Endothelial cell of umbilical vein (primary cell): ENCODE data around the gene MFSD1. TPM values are rescaled to one million over a fixed set of nuclear protein-coding genes. Genes with fewer than 3 reads are reported as not detected.

Source experiments
- BruUV-seq: library from RNA; stranded (reverse); fragments of 400-500 nt; replicated peaks from 2 replicates; lab custom pipeline; 2021; lab: Mats Ljungman, UMichigan
- CTCF ChIA-PET: fragments of 300-600, 350-600 bp; sonication (Branson Sonifier 250); formaldehyde crosslinking; loops from one replicate; lab custom pipeline; 2021; ENCODE audit warnings: antibody characterized with exemption, inconsistent platforms; lab: Charles Lee
- POLR2A ChIA-PET: fragments of 300-600, 350-600 bp; sonication (Branson Sonifier 250); formaldehyde crosslinking; loops from one replicate; lab custom pipeline; 2021; ENCODE audit warnings: antibody characterized with exemption, inconsistent platforms; lab: Charles Lee
- DNase-seq: peaks from one replicate; pipeline ENCODE4 v3.0.0-alpha.2; 2011; ENCODE audit warnings: low read depth, low spot score
- FAIRE-seq: peaks from 2 replicates; lab custom pipeline; 2011; peaks lifted over from hg19 to GRCh38; lab: Jason Lieb, UNC
- H2AFZ ChIP-seq: 2 replicates; pipeline ENCODE4 v1.6.0; 2012; ENCODE audit warnings: low read depth, low read length, control low read depth, inconsistent platforms
- H3K27ac ChIP-seq: 2 replicates; pipeline ENCODE4 v1.5.1; 2011; ENCODE audit warnings: low read depth, mild to moderate bottlenecking, control low read depth, low read length, moderate library complexity; ENCODE audit not compliant: insufficient read depth
- H3K27me3 ChIP-seq, 2 experiments: 2 replicates each; pipeline versions ENCODE4 v1.6.0 to v1.6.1; 2011; ENCODE audit warnings: low read length in 2 of 2, mixed read lengths in 1 of 2; ENCODE audit not compliant: control insufficient read depth in 2 of 2, insufficient read depth in 2 of 2
- H3K36me3 ChIP-seq, 2 experiments: 2 replicates in 1 of 2; 3 replicates in 1 of 2; pipeline ENCODE4 v1.5.1; 2011; ENCODE audit warnings: low read length in 2 of 2, mild to moderate bottlenecking in 1 of 2, moderate library complexity in 1 of 2; ENCODE audit not compliant: control insufficient read depth in 2 of 2, insufficient read depth in 2 of 2; ENCODE audit errors: extremely low read depth in 1 of 2
- H3K4me1 ChIP-seq: 3 replicates; pipeline ENCODE4 v1.5.1; 2011; ENCODE audit warnings: mild to moderate bottlenecking, low read length; ENCODE audit not compliant: control insufficient read depth, insufficient read depth; ENCODE audit errors: extremely low read depth
- H3K4me2 ChIP-seq: 2 replicates; pipeline ENCODE4 v1.6.1; 2011; ENCODE audit warnings: low read length, control low read depth, mixed read lengths; ENCODE audit not compliant: insufficient read depth
- H3K4me3 ChIP-seq, 3 experiments: fragments of 200-600 bp in 1 of 3; sonication (generic), shearing (Covaris generic) in 1 of 3; replicated peaks in 1 of 3; 2 replicates each; pipeline ENCODE4 v1.5.1; 2011 to 2016; ENCODE audit warnings: control low read depth in 3 of 3, low read length in 3 of 3, mild to moderate bottlenecking in 2 of 3, inconsistent platforms in 1 of 3, low read depth in 1 of 3, moderate library complexity in 1 of 3; ENCODE audit not compliant: insufficient read depth in 1 of 3
- H3K79me2 ChIP-seq: 2 replicates; pipeline ENCODE4 v1.6.0; 2012; ENCODE audit warnings: low read length, inconsistent platforms; ENCODE audit not compliant: control insufficient read depth, insufficient read depth
- H3K9ac ChIP-seq: replicated peaks from 2 replicates; pipeline ENCODE3; 2011; ENCODE audit warnings: low read length, control low read depth; ENCODE audit not compliant: insufficient read depth; ENCODE audit errors: extremely low read depth
- H3K9me1 ChIP-seq: replicated peaks from 3 replicates; pipeline ENCODE4 v1.6.0; 2011; ENCODE audit warnings: mild to moderate bottlenecking, low read length; ENCODE audit not compliant: control insufficient read depth, insufficient read depth; ENCODE audit errors: extremely low read depth
- H3K9me3 ChIP-seq: replicated peaks from 2 replicates; pipeline ENCODE4 v1.5.1; 2012; ENCODE audit warnings: low read length, inconsistent platforms; ENCODE audit not compliant: control insufficient read depth, insufficient read depth
- H4K20me1 ChIP-seq: replicated peaks from 2 replicates; pipeline ENCODE3; 2011; ENCODE audit warnings: mild to moderate bottlenecking, low read length; ENCODE audit not compliant: control insufficient read depth, insufficient read depth; ENCODE audit errors: extremely low read depth
- CTCF ChIP-seq, 2 donors: IDR thresholded peaks; 1 replicate in 1 of 2; 2 replicates in 1 of 2; pipeline ENCODE4 v1.5.1; 2011; ENCODE audit warnings: low read length in 2 of 2, mild to moderate bottlenecking in 2 of 2, moderate library complexity in 2 of 2, control low read depth in 1 of 2, inconsistent platforms in 1 of 2, low read depth in 1 of 2; ENCODE audit not compliant: insufficient read depth in 1 of 2; ENCODE audit errors: extremely low read depth in 1 of 2
- EZH2 ChIP-seq: IDR thresholded peaks from 2 replicates; pipeline ENCODE4 v1.6.1; 2012; ENCODE audit warnings: borderline replicate concordance, low read depth, mild to moderate bottlenecking, moderate library complexity, low read length, inconsistent platforms; ENCODE audit not compliant: severe bottlenecking
- FOS ChIP-seq: IDR thresholded peaks from 2 replicates; pipeline ENCODE4 v1.6.1; 2011; ENCODE audit warnings: mild to moderate bottlenecking, low read length, moderate library complexity, borderline replicate concordance; ENCODE audit not compliant: insufficient read depth
- GATA2 ChIP-seq: IDR thresholded peaks from 2 replicates; pipeline ENCODE4 v1.7.0; 2011; ENCODE audit warnings: low read depth, mild to moderate bottlenecking, moderate library complexity, mixed read lengths, low read length; ENCODE audit not compliant: insufficient read length, insufficient read depth
- JUN ChIP-seq: IDR thresholded peaks from 2 replicates; pipeline ENCODE4 v1.6.1; 2011; ENCODE audit warnings: borderline replicate concordance, low read depth; ENCODE audit not compliant: insufficient read length, insufficient read depth
- MAX ChIP-seq: IDR thresholded peaks from 2 replicates; pipeline ENCODE4 v1.6.1; 2011; ENCODE audit not compliant: insufficient read depth, insufficient read length
- MYC ChIP-seq: IDR thresholded peaks from one replicate; pipeline ENCODE4 v1.6.1; 2011; ENCODE audit warnings: mild to moderate bottlenecking, low read depth, low read length
- POLR2A ChIP-seq: IDR thresholded peaks from 2 replicates; pipeline ENCODE4 v1.6.1; 2012; ENCODE audit warnings: low read depth, mild to moderate bottlenecking, control low read depth, low read length
- POLR2AphosphoS5 ChIP-seq: IDR thresholded peaks from 2 replicates; pipeline ENCODE4 v1.6.1; 2012; ENCODE audit warnings: low read depth, mild to moderate bottlenecking, control low read depth, low read length, moderate library complexity; ENCODE audit not compliant: insufficient read depth
- dilution Hi-C: fragments of 300-500 bp; cut with MboI; formaldehyde crosslinking; loops from one replicate; pipeline ENCODE4 v1.15.0; 2019; ENCODE audit warnings: low sequenced_read_pairs; ENCODE audit not compliant: extremely low pct_ligation_motif_present
- intact Hi-C: fragments of 100-400 bp; cut with micrococcal nuclease; formaldehyde crosslinking; loops from one replicate; pipeline ENCODE4 v1.10.0; 2022
- polyA plus RNA-seq, 4 experiments: library from polyadenylated mRNA; depleted of rRNA in 3 of 4; stranded (reverse) in 3 of 4; unstranded in 1 of 4; fragments of >200 nt; gene quantifications; 2 replicates each; pipeline versions ENCODE4 v1.2.1 to v1.2.3, GENCODE V29; 2011 to 2012; ENCODE audit warnings: missing spikeins in 1 of 4
- total RNA-seq: library from RNA; stranded (reverse); gene quantifications from 2 replicates; pipeline ENCODE4 v1.2.3, GENCODE V29; 2021

MFSD1 gene
- total and polyA plus RNA-seq, 2 donors (not counting 3 experiments of a cell fraction or from before 2014, with no cell fraction given), result 38.2 to 65.1 TPM

- ChIA-PET POLR2A (no interaction called here), CTCF (interaction anchor here (1.4 to 3.1 kb wide), 3 partner anchors 9 to 423 kb away, joined by 3 to 11 read pairs (median 4); no protein-coding TSS in a partner anchor)
- H3K36me3 ChIP-seq, result no peaks in the 10 kb centered on the region
- H2AFZ ChIP-seq, result no peak overlapping the region
- FAIRE-seq (no peak), DNase-seq (no peak)
- no peak overlapping the region for H3K9ac ChIP-seq
- no peaks in the 10 kb centered on the region for H3K79me2 ChIP-seq
- H3K4me2 ChIP-seq, result no peak overlapping the region
- H3K9me3 ChIP-seq, result no peaks in the 10 kb centered on the region
- no peaks in the 10 kb centered on the region for H3K4me1 ChIP-seq
- TF ChIP-seq MYC (no peak), JUN (no peak), MAX (no peak), POLR2A (no peak), FOS (no peak), CTCF (IDR thresholded peaks at IDR 0.05; ENCODE audit: extremely low read depth in 1 of 2, insufficient read depth in 1 of 2, low read depth in 1 of 2, low read length in 2 of 2) (no peak), POLR2AphosphoS5 (no peak), GATA2 (no peak), EZH2 (no peak)
- BruUV-seq, result no TSS peak
- dilution Hi-C loops (no loop called here), intact Hi-C loops (no loop called here)
- no peaks in the 10 kb centered on the region for H4K20me1 ChIP-seq
- H3K27ac ChIP-seq, result no peak overlapping the region
- H3K4me3 ChIP-seq, result no peak overlapping the region
- no peaks in the 10 kb centered on the region for H3K27me3 ChIP-seq
- H3K9me1 ChIP-seq, result no peaks in the 10 kb centered on the region
These were observed 35.4 kb downstream of the MFSD1 start for GRCh38 chr3:158837240-158837639.
